Measurements from ENCODE around the gene MRRF.
"Not testable (repeated sequence)": the region's sequence is repeated elsewhere in the genome, so short reads cannot be mapped to it uniquely, and the experiment has no call there.

The MRRF gene

GRCh38 chr9:122355336-122355875, 90.7 kb downstream of the MRRF start:
- H3K9me3 ChIP-seq (ENCODE audit: control insufficient read depth, low read length), result no peaks in the 10 kb centered on the region
- peaks cover 9% of the 10 kb centered on the region for H3K4me1 ChIP-seq (ENCODE audit: control insufficient read depth, insufficient read depth, low read length, poor library complexity, severe bottlenecking)
- no peak overlapping the region for H3K27ac ChIP-seq (ENCODE audit: low read depth, low read length, severe bottlenecking)
- 90 to 100% methylated on average over 1 to 2 of the region's 4 CpGs for WGBS, 2 experiments (ENCODE audit: insufficient coverage in 2 of 2)
- no peak overlapping the region for H3K4me3 ChIP-seq (ENCODE audit: extremely low read depth, insufficient read depth, low read length, poor library complexity, severe bottlenecking)
- no peaks in the 10 kb centered on the region for H3K36me3 ChIP-seq (ENCODE audit: control insufficient read depth, insufficient read depth, low read length)

GRCh38 chr9:122356627-122357026, 91.9 kb downstream of the MRRF start:
- WGBS, 2 experiments (ENCODE audit: insufficient coverage in 2 of 2), result 0% methylated on average over 1 of the region's 2 CpGs; no CpG with 5 or more reads in 1 of the 2 experiments
- Histone ChIP-seq H3K36me3 (ENCODE audit: control insufficient read depth, insufficient read depth, low read length) (no peaks in the 10 kb centered on the region), H3K4me3 (ENCODE audit: extremely low read depth, insufficient read depth, low read length, poor library complexity, severe bottlenecking) (no peak overlapping the region)

GRCh38 chr9:122360891-122361290, 96.2 kb downstream of the MRRF start:
- H3K36me3 ChIP-seq (ENCODE audit: control insufficient read depth, insufficient read depth, low read length), result no peaks in the 10 kb centered on the region
- no peak overlapping the region for H3K27ac ChIP-seq (ENCODE audit: low read depth, low read length, severe bottlenecking)
- H3K9me3 ChIP-seq (ENCODE audit: control insufficient read depth, low read length), result no peaks in the 10 kb centered on the region
- H3K4me1 ChIP-seq (ENCODE audit: control insufficient read depth, insufficient read depth, low read length, poor library complexity, severe bottlenecking), result peaks cover 8% of the 10 kb centered on the region
- H3K4me3 ChIP-seq (ENCODE audit: extremely low read depth, insufficient read depth, low read length, poor library complexity, severe bottlenecking), result no peak overlapping the region
- 86 to 89% methylated on average over 4 to 8 of the region's 8 CpGs for WGBS, 2 experiments (ENCODE audit: insufficient coverage in 2 of 2)

More at GRCh38 chr9:122356627-122357026, 91.9 kb downstream of the MRRF start:
- Histone ChIP-seq H3K9me3 (ENCODE audit: control insufficient read depth, low read length) (no peaks in the 10 kb centered on the region), H3K27ac (ENCODE audit: low read depth, low read length, severe bottlenecking) (no peak overlapping the region), H3K4me1 (ENCODE audit: control insufficient read depth, insufficient read depth, low read length, poor library complexity, severe bottlenecking) (peaks cover 14% of the 10 kb centered on the region)

GRCh38 chr9:122363131-122363530, 98.4 kb downstream of the MRRF start:
- H3K36me3 ChIP-seq (ENCODE audit: control insufficient read depth, insufficient read depth, low read length); H3K27ac ChIP-seq (ENCODE audit: low read depth, low read length, severe bottlenecking); H3K4me3 ChIP-seq (ENCODE audit: extremely low read depth, insufficient read depth, low read length, poor library complexity, severe bottlenecking); H3K4me1 ChIP-seq (ENCODE audit: control insufficient read depth, insufficient read depth, low read length, poor library complexity, severe bottlenecking); H3K9me3 ChIP-seq (ENCODE audit: control insufficient read depth, low read length): not testable (repeated sequence)
- WGBS, 2 experiments (ENCODE audit: insufficient coverage in 2 of 2), result 95 to 96% methylated on average over 11 of the region's 12 CpGs

- Histone ChIP-seq H3K36me3 (ENCODE audit: control insufficient read depth, insufficient read depth, low read length) (no peaks in the 10 kb centered on the region), H3K4me3 (ENCODE audit: extremely low read depth, insufficient read depth, low read length, poor library complexity, severe bottlenecking) (no peak overlapping the region), H3K9me3 (ENCODE audit: control insufficient read depth, low read length) (no peaks in the 10 kb centered on the region), H3K4me1 (ENCODE audit: control insufficient read depth, insufficient read depth, low read length, poor library complexity, severe bottlenecking) (peaks cover 8% of the 10 kb centered on the region), H3K27ac (ENCODE audit: low read depth, low read length, severe bottlenecking) (no peak overlapping the region)
- 94 to 96% methylated on average over 7 to 8 of the region's 10 CpGs for whole genome bisulfite sequencing, 2 experiments (ENCODE audit: insufficient coverage in 2 of 2)
Measured at GRCh38 chr9:122364117-122364782, 99.6 kb downstream of the MRRF start.

- Histone ChIP-seq H3K27ac (ENCODE audit: low read depth, low read length, severe bottlenecking) (no peak overlapping the region), H3K4me3 (ENCODE audit: extremely low read depth, insufficient read depth, low read length, poor library complexity, severe bottlenecking) (no peak overlapping the region), H3K4me1 (ENCODE audit: control insufficient read depth, insufficient read depth, low read length, poor library complexity, severe bottlenecking) (peaks cover 8% of the 10 kb centered on the region), H3K36me3 (ENCODE audit: control insufficient read depth, insufficient read depth, low read length) (no peaks in the 10 kb centered on the region), H3K9me3 (ENCODE audit: control insufficient read depth, low read length) (no peaks in the 10 kb centered on the region)
- 91 to 93% methylated on average over 8 to 10 of the region's 10 CpGs for WGBS, 2 experiments (ENCODE audit: insufficient coverage in 2 of 2)
Measured at GRCh38 chr9:122364783-122365150, 100.1 kb downstream of the MRRF start.

- Histone ChIP-seq H3K27ac (ENCODE audit: low read depth, low read length, severe bottlenecking) (no peak overlapping the region), H3K4me3 (ENCODE audit: extremely low read depth, insufficient read depth, low read length, poor library complexity, severe bottlenecking) (no peak overlapping the region), H3K9me3 (ENCODE audit: control insufficient read depth, low read length) (no peaks in the 10 kb centered on the region), H3K36me3 (ENCODE audit: control insufficient read depth, insufficient read depth, low read length) (no peaks in the 10 kb centered on the region), H3K4me1 (ENCODE audit: control insufficient read depth, insufficient read depth, low read length, poor library complexity, severe bottlenecking) (no peaks in the 10 kb centered on the region)
- 95 to 100% methylated on average over 2 to 4 of the region's 6 CpGs for WGBS, 2 experiments (ENCODE audit: insufficient coverage in 2 of 2)
Measured at GRCh38 chr9:122366074-122366660, 101.5 kb downstream of the MRRF start.

- H3K4me3 ChIP-seq (ENCODE audit: extremely low read depth, insufficient read depth, low read length, poor library complexity, severe bottlenecking), result no peak overlapping the region
- no peaks in the 10 kb centered on the region for H3K36me3 ChIP-seq (ENCODE audit: control insufficient read depth, insufficient read depth, low read length)
- H3K4me1 ChIP-seq (ENCODE audit: control insufficient read depth, insufficient read depth, low read length, poor library complexity, severe bottlenecking), result no peaks in the 10 kb centered on the region
- WGBS, 2 experiments (ENCODE audit: insufficient coverage in 2 of 2), result 93 to 97% methylated on average over 3 to 5 of the region's 7 CpGs
- no peaks in the 10 kb centered on the region for H3K9me3 ChIP-seq (ENCODE audit: control insufficient read depth, low read length)
- no peak overlapping the region for H3K27ac ChIP-seq (ENCODE audit: low read depth, low read length, severe bottlenecking)
Measured at GRCh38 chr9:122367065-122367464, 102.4 kb downstream of the MRRF start.

- no peak overlapping the region for H3K27ac ChIP-seq (ENCODE audit: low read depth, low read length, severe bottlenecking)
- H3K4me3 ChIP-seq (ENCODE audit: extremely low read depth, insufficient read depth, low read length, poor library complexity, severe bottlenecking), result no peak overlapping the region
- H3K9me3 ChIP-seq (ENCODE audit: control insufficient read depth, low read length), result no peaks in the 10 kb centered on the region
- H3K36me3 ChIP-seq (ENCODE audit: control insufficient read depth, insufficient read depth, low read length), result no peaks in the 10 kb centered on the region
- H3K4me1 ChIP-seq (ENCODE audit: control insufficient read depth, insufficient read depth, low read length, poor library complexity, severe bottlenecking), result no peaks in the 10 kb centered on the region
- WGBS, 2 experiments (ENCODE audit: insufficient coverage in 2 of 2), result 84 to 90% methylated on average over 4 to 6 of the region's 6 CpGs
Measured at GRCh38 chr9:122367774-122368460, 103.2 kb downstream of the MRRF start.

GRCh38 chr9:122368642-122369041, 104.0 kb downstream of the MRRF start:
- Histone ChIP-seq H3K4me1 (ENCODE audit: control insufficient read depth, insufficient read depth, low read length, poor library complexity, severe bottlenecking) (no peaks in the 10 kb centered on the region), H3K27ac (ENCODE audit: low read depth, low read length, severe bottlenecking) (no peak overlapping the region), H3K4me3 (ENCODE audit: extremely low read depth, insufficient read depth, low read length, poor library complexity, severe bottlenecking) (no peak overlapping the region), H3K9me3 (ENCODE audit: control insufficient read depth, low read length) (no peaks in the 10 kb centered on the region), H3K36me3 (ENCODE audit: control insufficient read depth, insufficient read depth, low read length) (no peaks in the 10 kb centered on the region)
- 86% methylated on average over 1 of the region's 1 CpG; no CpG with 5 or more reads in 1 of the 2 experiments for WGBS, 2 experiments (ENCODE audit: insufficient coverage in 2 of 2)
